NT2/D1 (cell line): ENCODE data around the gene TNRC6C.

ENCODE experiments used
- DNase-seq: peaks from one replicate; pipeline ENCODE4 v3.0.0-alpha.2; 2011; ENCODE audit warnings: low read depth, low spot score
- H3K27me3 ChIP-seq: 2 replicates; pipeline ENCODE4 v1.6.0; 2011; ENCODE audit warnings: mild to moderate bottlenecking; ENCODE audit not compliant: insufficient read length, insufficient read depth
- H3K36me3 ChIP-seq: 2 replicates; pipeline ENCODE4 v1.6.1; 2011; ENCODE audit warnings: mild to moderate bottlenecking, low read length, mixed read lengths; ENCODE audit not compliant: insufficient read depth, insufficient read length
- H3K4me1 ChIP-seq: 2 replicates; pipeline ENCODE4 v1.5.1; 2011; ENCODE audit not compliant: insufficient read depth, insufficient read length
- H3K4me3 ChIP-seq: 2 replicates; pipeline ENCODE4 v1.5.1; 2011; ENCODE audit warnings: low read depth; ENCODE audit not compliant: insufficient read length
- H3K9ac ChIP-seq: 2 replicates; pipeline ENCODE4 v1.6.0; 2011; ENCODE audit warnings: low read depth; ENCODE audit not compliant: insufficient read length
- H3K9me3 ChIP-seq: 2 replicates; pipeline ENCODE4 v1.5.1; 2011; ENCODE audit warnings: mild to moderate bottlenecking, low read length; ENCODE audit not compliant: insufficient read depth
- SUZ12 ChIP-seq: IDR thresholded peaks from 2 replicates; pipeline ENCODE4 v1.6.1; 2011; ENCODE audit not compliant: insufficient read length, insufficient read depth; ENCODE audit errors: extremely low read depth
- YY1 ChIP-seq: IDR thresholded peaks from 2 replicates; pipeline ENCODE4 v1.6.1; 2011; ENCODE audit not compliant: insufficient read length, insufficient read depth
- ZNF274 ChIP-seq: IDR thresholded peaks from 2 replicates; pipeline ENCODE4 v1.6.1; 2011; ENCODE audit warnings: mild to moderate bottlenecking, low read depth, low read length

The TNRC6C gene

GRCh38 chr17:77916703-77917481, 41.6 kb upstream of the TNRC6C start:
- Histone ChIP-seq H3K9ac (peak overlapping the region; percentile 6), H3K4me1 (peaks cover 5% of the 10 kb centered on the region), H3K36me3 (no peaks in the 10 kb centered on the region), H3K4me3 (no peak overlapping the region), H3K27me3 (no peaks in the 10 kb centered on the region), H3K9me3 (peaks cover 14% of the 10 kb centered on the region; the same call in 1 of the 2 replicates)
- TF ChIP-seq SUZ12 (no peak), ZNF274 (no peak), YY1 (no peak)
- no peak for DNase-seq

DNA sequence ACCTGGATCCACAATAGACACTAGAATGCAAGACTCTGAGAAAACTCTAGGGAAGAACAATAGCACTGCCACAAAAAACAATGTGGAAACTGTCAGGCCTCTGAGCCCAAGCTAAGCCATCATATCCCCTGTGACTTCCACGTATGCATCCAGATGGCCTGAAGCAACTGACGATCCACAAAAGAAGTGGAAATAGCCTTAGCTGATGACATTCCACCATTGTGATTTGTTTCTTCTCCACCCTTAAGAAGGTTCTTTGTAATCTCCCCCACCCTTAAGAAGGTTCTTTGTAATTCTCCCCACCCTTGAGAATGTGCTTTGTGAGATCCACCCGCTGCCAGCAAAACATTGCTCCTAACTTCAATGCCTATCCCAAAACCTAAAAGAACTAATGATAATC, 39.2 kb upstream of the TNRC6C start:
- Histone ChIP-seq H3K36me3 (no peaks in the 10 kb centered on the region), H3K4me3 (no peak overlapping the region), H3K9ac (no peak overlapping the region), H3K4me1 (peaks cover 18% of the 10 kb centered on the region), H3K27me3 (no peaks in the 10 kb centered on the region), H3K9me3 (peaks cover 15% of the 10 kb centered on the region; the same call in 1 of the 2 replicates)
- DNase-seq: no peak
- TF ChIP-seq YY1 (no peak), SUZ12 (no peak), ZNF274 (no peak)

GRCh38 chr17:77923135-77923534, 35.4 kb upstream of the TNRC6C start:
- H3K4me1 ChIP-seq: peaks cover 25% of the 10 kb centered on the region
- H3K36me3 ChIP-seq: no peaks in the 10 kb centered on the region
- peak overlapping the region; percentile 42 for H3K9ac ChIP-seq
- no peak for DNase-seq
- H3K4me3 ChIP-seq: no peak overlapping the region
- H3K9me3 ChIP-seq: peaks cover 10% of the 10 kb centered on the region; the same call in 1 of the 2 replicates
- H3K27me3 ChIP-seq: no peaks in the 10 kb centered on the region
- no peak for TF ChIP-seq YY1
- TF ChIP-seq SUZ12: no peak
- TF ChIP-seq ZNF274: no peak

- no peaks in the 10 kb centered on the region for H3K27me3 ChIP-seq
- H3K36me3 ChIP-seq: no peaks in the 10 kb centered on the region
- no peak for DNase-seq
- TF ChIP-seq ZNF274 (no peak), SUZ12 (no peak), YY1 (no peak)
- H3K9me3 ChIP-seq: peaks cover 8% of the 10 kb centered on the region; the same call in 1 of the 2 replicates
- H3K9ac ChIP-seq: peak overlapping the region; percentile 42
- H3K4me3 ChIP-seq: no peak overlapping the region
- H3K4me1 ChIP-seq: peaks cover 26% of the 10 kb centered on the region
Observed at GRCh38 chr17:77923776-77924513, 34.6 kb upstream of the TNRC6C start.

- Histone ChIP-seq H3K27me3 (no peaks in the 10 kb centered on the region), H3K4me1 (peaks cover 29% of the 10 kb centered on the region), H3K9ac (no peak overlapping the region), H3K4me3 (no peak overlapping the region), H3K36me3 (no peaks in the 10 kb centered on the region), H3K9me3 (peaks cover 8% of the 10 kb centered on the region; the same call in 1 of the 2 replicates)
- TF ChIP-seq YY1 (no peak), ZNF274 (no peak), SUZ12 (no peak)
- peak; percentile 70 for DNase-seq
Observed at GRCh38 chr17:77924757-77925336, 33.7 kb upstream of the TNRC6C start.

- TF ChIP-seq YY1: no peak
- TF ChIP-seq ZNF274: no peak
- no peak for TF ChIP-seq SUZ12
- peaks cover 30% of the 10 kb centered on the region for H3K4me1 ChIP-seq
- H3K27me3 ChIP-seq: no peaks in the 10 kb centered on the region
- no peak overlapping the region for H3K4me3 ChIP-seq
- no peak overlapping the region for H3K9ac ChIP-seq
- DNase-seq: no peak
- peaks cover 8% of the 10 kb centered on the region; the same call in 1 of the 2 replicates for H3K9me3 ChIP-seq
- H3K36me3 ChIP-seq: no peaks in the 10 kb centered on the region
Observed at GRCh38 chr17:77925831-77926543, 32.5 kb upstream of the TNRC6C start.
